Right cardiac atrium (tissue), 5 donors: Measurements from ENCODE around the gene CCT2. TPM values are rescaled to one million over a fixed set of nuclear protein-coding genes. Genes with fewer than 3 reads are reported as not detected.
A peak's percentile ranks its signal among the peaks of the same experiment; 100 is the strongest.

Experiments
- ATAC-seq, 2 donors: fragments of 200-7000 bp; cut with Tn5 transposase; one replicate each; pipeline versions ENCODE4 v1.8.0 to v1.9.1; 2020; ENCODE audit warnings: moderate library complexity in 2 of 2, mild to moderate bottlenecking in 1 of 2
- DNase-seq, 3 donors: peaks; one replicate each; pipeline ENCODE4 v3.0.0-alpha.2; 2020
- H3K27ac ChIP-seq: one replicate; pipeline ENCODE4 v1.5.1; 2013; ENCODE audit warnings: mild to moderate bottlenecking, low read length, control low read depth, moderate library complexity
- H3K27me3 ChIP-seq: one replicate; pipeline ENCODE4 v1.6.1; 2013; ENCODE audit not compliant: control insufficient read depth, insufficient read depth
- H3K4me1 ChIP-seq: one replicate; pipeline ENCODE4 v1.6.1; 2013; ENCODE audit warnings: low read length; ENCODE audit not compliant: control insufficient read depth, insufficient read depth
- H3K4me3 ChIP-seq: one replicate; pipeline ENCODE4 v1.5.1; 2013; ENCODE audit warnings: low read length, control low read depth
- H3K9me3 ChIP-seq: one replicate; pipeline ENCODE4 v1.6.1; 2013; ENCODE audit warnings: low read length; ENCODE audit not compliant: control insufficient read depth
- WGBS: extraction: QIAGEN DNeasy Blood & Tissue Kit; methylation state at CpG from one replicate; pipeline ENCODE4 v1.1.7; 2013; 5-methylcytosine and 5-hydroxymethylcytosine counted together
- intact Hi-C, 4 donors: fragments of 100-400 bp; cut with DNase I; formaldehyde crosslinking; loops; one replicate each; pipeline versions ENCODE4 v1.11.0 to v1.14.0; 2022 to 2023
- long read RNA-seq, 4 donors: library from polyadenylated mRNA; unstranded; transcript quantifications; one replicate each; pipeline ENCODE4 v2.0.0, GENCODE V29; 2020 to 2021
- polyA plus RNA-seq: library from polyadenylated mRNA; stranded (reverse); fragments of 200-250 nt; gene quantifications from one replicate; pipeline ENCODE4 v1.2.3, GENCODE V29; 2013
- total RNA-seq, 4 donors: library from RNA; stranded (reverse); fragmentation: NEBNext Ultra II Directional; extraction: Animal tissue kit (Norgen Biotek cat#: 25700); gene quantifications; one replicate each; pipeline ENCODE4 v1.2.1, GENCODE V29; 2021
- donor health status: healthy with polysubstance abuse.
- donor health status: DM: no; HTN: yes; CAD: no.
- donor health status: DM: no; HTN: no; CAD: no.
- donor health status: DM: no; HTN: yes; CAD: no; lungs with severe emphysema.
- donor health status: DM: yes; HTN: yes; CAD: no.

CCT2 gene
- 100 to 1,000 TPM in 2 of 4 donors, 10 to 100 TPM in 2; 86.2 to 130 (median 98.5) TPM for total RNA-seq
- 76.9 TPM for polyA plus RNA-seq
- long read RNA-seq, donor 1, transcript CCT2-201 (16 exons, 2,041 nt), result major isoform, 101 of 115 reads
- long read RNA-seq, donor 1, partial matches to known transcripts, result 11 of 115 reads
- long read RNA-seq, donor 1, other reads (novel, unspliced or antisense), result 3 of 115 reads
- long read RNA-seq, donor 2, transcript CCT2-201 (16 exons, 2,041 nt), result major isoform, 49 of 50 reads
- long read RNA-seq, donor 2, partial matches to known transcripts, result 0 of 50 reads
- long read RNA-seq, donor 2, other reads (novel, unspliced or antisense), result 1 of 50 reads
- long read RNA-seq, donor 3, transcript CCT2-201 (16 exons, 2,041 nt), result major isoform, 385 of 425 reads
- long read RNA-seq, donor 3, transcript CCT2-202 (16 exons, 2,189 nt), result minor isoform, 8 of 425 reads
- long read RNA-seq, donor 3, partial matches to known transcripts, result 12 of 425 reads
- long read RNA-seq, donor 3, other reads (novel, unspliced or antisense), result 19 of 425 reads
- long read RNA-seq, donor 4, transcript CCT2-201 (16 exons, 2,041 nt), result major isoform, 54 of 64 reads
- long read RNA-seq, donor 4, partial matches to known transcripts, result 4 of 64 reads
- long read RNA-seq, donor 4, other reads (novel, unspliced or antisense), result 2 of 64 reads

DNA sequence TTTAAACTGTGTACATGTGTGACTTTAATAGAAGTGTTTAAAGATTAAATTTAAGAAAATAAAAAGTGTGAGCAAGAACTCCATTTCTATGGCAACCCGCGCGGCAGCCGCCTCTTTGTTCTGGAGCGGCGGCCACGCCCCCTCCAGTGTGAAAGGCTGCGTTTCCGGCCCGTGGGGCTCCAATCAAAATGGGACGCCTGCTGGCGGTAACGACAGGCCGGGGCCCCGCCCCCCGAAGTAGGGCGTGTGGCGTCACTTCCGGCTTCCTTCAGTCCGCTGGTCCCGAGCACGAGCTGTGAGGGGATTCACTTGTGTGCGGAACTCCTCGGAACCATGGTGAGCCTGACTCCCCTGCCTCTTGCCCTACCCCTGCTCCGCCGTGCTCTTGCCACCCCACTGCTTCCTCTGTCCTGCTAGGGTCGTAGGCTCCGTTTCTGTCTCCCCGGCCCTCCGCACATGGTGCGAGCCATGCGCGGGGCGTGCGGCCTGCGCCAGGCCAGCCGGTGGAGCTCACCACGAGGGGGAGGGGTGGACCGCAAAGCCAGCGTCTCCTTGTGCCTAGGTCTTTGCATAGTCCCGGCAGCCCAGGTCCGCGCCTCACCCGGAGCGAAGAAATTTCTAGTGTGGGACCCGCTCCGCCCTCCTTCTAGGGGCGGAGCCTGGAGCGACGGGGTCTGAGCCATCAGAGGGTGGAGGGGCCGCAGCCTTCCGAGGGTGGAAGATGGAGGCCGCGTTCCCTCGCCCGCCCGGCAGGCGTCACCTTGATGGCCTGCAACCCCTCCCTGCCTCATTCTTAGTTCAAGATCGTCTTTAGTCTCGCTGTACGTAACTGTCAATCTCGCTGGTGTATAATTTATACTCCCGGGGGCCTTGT, at the start of gene CCT2:
CCT2 (plus strand) TSS at position 271 of the 874 bp plus-strand sequence; CDS start at position 334, 63 bp downstream.
- intact Hi-C loops, result no loop called here
- DNase-seq, result peak; percentile 98 to 99 (median 99)
- H3K4me3 ChIP-seq, result peak within 1 kb of the TSS; percentile 63
- no peaks in the 10 kb centered on the region for H3K27me3 ChIP-seq
- H3K9me3 ChIP-seq, result no peaks in the 10 kb centered on the region
- WGBS, result under 1% methylated on average over 63 of the region's 63 CpGs
- peak within 1 kb of the TSS; percentile 49 for H3K27ac ChIP-seq
- H3K4me1 ChIP-seq, result peaks cover 3% of the 10 kb centered on the region
- ATAC-seq, result peak; percentile 99 to 100

DNA sequence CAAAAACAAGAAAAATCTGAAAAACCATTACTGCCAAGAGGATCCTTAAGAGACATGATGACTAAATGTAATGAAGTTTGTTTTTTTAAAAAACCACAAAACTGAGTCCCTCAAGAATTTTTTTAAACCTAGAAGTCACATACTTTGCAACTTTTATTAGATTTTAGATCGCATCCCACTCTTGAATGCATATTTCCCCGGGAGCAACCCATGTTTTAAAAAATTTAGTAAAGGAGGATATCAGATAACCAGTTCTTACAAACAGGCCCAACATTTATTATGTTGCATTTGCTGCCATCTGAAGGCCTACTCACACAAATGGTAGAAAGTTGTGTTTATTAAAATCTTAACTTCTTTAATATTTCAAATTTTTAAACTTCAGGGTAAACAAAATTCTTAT, 44.3 kb upstream of the CCT2 start:
- DNase-seq (no peak), ATAC-seq (no peak)
- Histone ChIP-seq H3K9me3 (no peaks in the 10 kb centered on the region), H3K4me3 (no peak overlapping the region), H3K4me1 (no peaks in the 10 kb centered on the region), H3K27me3 (no peaks in the 10 kb centered on the region), H3K27ac (no peak overlapping the region)
- WGBS, result 57% methylated on average over 2 of the region's 2 CpGs
- intact Hi-C loops, result no loop called here

DNA sequence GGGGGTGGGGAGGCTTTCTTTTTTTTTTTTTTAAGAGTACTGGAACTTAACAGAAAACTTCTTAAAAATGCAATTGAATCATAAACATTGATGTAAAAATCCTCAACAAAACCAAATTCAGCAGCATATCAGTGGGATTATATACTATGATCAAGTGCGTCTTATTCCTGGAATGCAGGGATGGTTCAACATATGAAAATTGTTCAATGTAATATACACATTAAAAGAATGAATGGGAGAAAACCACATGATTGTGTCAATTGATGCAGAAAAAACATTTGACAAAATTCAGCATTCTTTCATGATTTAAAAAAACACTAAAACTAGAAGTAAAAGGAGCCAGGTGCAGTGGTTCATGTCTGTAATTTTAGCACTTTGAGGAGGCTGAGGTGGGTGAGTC, 41.2 kb upstream of the CCT2 start:
- intact Hi-C loops, result no loop called here
- H3K4me3 ChIP-seq, result no peak overlapping the region
- H3K27ac ChIP-seq, result no peak overlapping the region
- ATAC-seq (no peak), DNase-seq (no peak)
- H3K27me3 ChIP-seq, result no peaks in the 10 kb centered on the region
- H3K9me3 ChIP-seq, result no peaks in the 10 kb centered on the region
- no peaks in the 10 kb centered on the region for H3K4me1 ChIP-seq
- WGBS, result 98% methylated on average over 1 of the region's 1 CpG

GRCh38 chr12:69545081-69545480, 40.2 kb upstream of the CCT2 start:
- no peak for ATAC-seq
- Histone ChIP-seq H3K27me3 (no peaks in the 10 kb centered on the region), H3K4me3 (no peak overlapping the region), H3K4me1 (peaks cover 2% of the 10 kb centered on the region), H3K27ac (no peak overlapping the region), H3K9me3 (no peaks in the 10 kb centered on the region)
- intact Hi-C loops, result no loop called here
- 94% methylated on average over 1 of the region's 1 CpG for WGBS
- DNase-seq, result no peak

GRCh38 chr12:69546693-69547438, 38.4 kb upstream of the CCT2 start:
- DNase-seq, result no peak
- Histone ChIP-seq H3K9me3 (no peaks in the 10 kb centered on the region), H3K4me1 (peaks cover 2% of the 10 kb centered on the region), H3K27me3 (no peaks in the 10 kb centered on the region), H3K27ac (no peak overlapping the region), H3K4me3 (no peak overlapping the region)
- intact Hi-C loops, result no loop called here
- no peak for ATAC-seq
- 96% methylated on average over 7 of the region's 7 CpGs for WGBS

GRCh38 chr12:69548687-69549086, 36.6 kb upstream of the CCT2 start:
- no peak overlapping the region for H3K4me3 ChIP-seq
- H3K27ac ChIP-seq, result no peak overlapping the region
- no peaks in the 10 kb centered on the region for H3K9me3 ChIP-seq
- ATAC-seq (no peak), DNase-seq (no peak)
- H3K4me1 ChIP-seq, result peaks cover 4% of the 10 kb centered on the region
- no peaks in the 10 kb centered on the region for H3K27me3 ChIP-seq
- intact Hi-C loops, result no loop called here

GRCh38 chr12:69550569-69551350, 34.5 kb upstream of the CCT2 start:
- intact Hi-C loops, result no loop called here
- H3K9me3 ChIP-seq, result no peaks in the 10 kb centered on the region
- H3K4me1 ChIP-seq, result peaks cover 4% of the 10 kb centered on the region
- no peak overlapping the region for H3K27ac ChIP-seq
- WGBS, result 91% methylated on average over 8 of the region's 8 CpGs
- H3K4me3 ChIP-seq, result no peak overlapping the region
- DNase-seq (no peak), ATAC-seq (no peak)
- H3K27me3 ChIP-seq, result no peaks in the 10 kb centered on the region

GRCh38 chr12:69553628-69554248, 31.5 kb upstream of the CCT2 start:
- Histone ChIP-seq H3K27ac (peak overlapping the region; percentile 26), H3K4me3 (no peak overlapping the region), H3K27me3 (no peaks in the 10 kb centered on the region), H3K9me3 (no peaks in the 10 kb centered on the region), H3K4me1 (peaks cover 5% of the 10 kb centered on the region)
- WGBS, result 57% methylated on average over 2 of the region's 2 CpGs
- intact Hi-C loops, result no loop called here
- DNase-seq (no peak), ATAC-seq (peak; percentile 35 to 59)

GRCh38 chr12:69555461-69555860, 29.8 kb upstream of the CCT2 start:
- no peaks in the 10 kb centered on the region for H3K9me3 ChIP-seq
- H3K27ac ChIP-seq, result no peak overlapping the region
- peaks cover 3% of the 10 kb centered on the region for H3K4me1 ChIP-seq
- H3K4me3 ChIP-seq, result no peak overlapping the region
- H3K27me3 ChIP-seq, result no peaks in the 10 kb centered on the region
- WGBS, result 83% methylated on average over 6 of the region's 6 CpGs
- no peak for ATAC-seq
- DNase-seq, result no peak
- intact Hi-C loops, result no loop called here

DNA sequence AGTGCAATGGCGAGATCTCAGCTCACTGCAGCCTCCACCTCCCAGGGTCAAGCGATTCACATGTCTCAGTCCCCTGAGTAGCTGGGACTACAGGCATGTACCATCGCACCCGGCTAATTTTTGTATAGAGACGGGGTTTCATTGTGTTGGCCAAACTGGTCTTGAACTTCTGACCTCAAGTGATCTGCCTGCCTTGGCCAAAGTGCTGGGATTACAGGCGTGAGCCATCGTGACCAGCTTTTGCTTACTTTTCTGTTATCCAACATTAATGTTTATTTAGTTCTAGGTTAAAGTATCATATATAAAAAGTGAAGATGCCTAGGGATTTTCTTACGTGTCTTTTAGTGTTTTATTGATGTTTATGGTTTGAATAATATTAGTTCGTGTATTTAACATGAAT, 28.9 kb upstream of the CCT2 start:
- Histone ChIP-seq H3K4me1 (peaks cover 3% of the 10 kb centered on the region), H3K4me3 (no peak overlapping the region), H3K27ac (no peak overlapping the region), H3K27me3 (no peaks in the 10 kb centered on the region), H3K9me3 (no peaks in the 10 kb centered on the region)
- ATAC-seq, result no peak
- DNase-seq, result no peak
- WGBS, result 85% methylated on average over 9 of the region's 9 CpGs
- intact Hi-C loops, result no loop called here
